HG03095 (cell line): ENCODE results near the gene SVIL.
A peak's percentile ranks its signal among the peaks of the same experiment; 100 is the strongest.

Experiments used
- ATAC-seq: cut with Tn5 transposase; IDR thresholded peaks from one replicate; pipeline ENCODE4 v1.9.1; 2021; ENCODE audit warnings: moderate library complexity; ENCODE audit not compliant: unreplicated experiment

SVIL gene

GRCh38 chr10:29431711-29432110, 203.1 kb downstream of the SVIL start:
- no peak for ATAC-seq

GRCh38 chr10:29430101-29430500, 204.7 kb downstream of the SVIL start:
- ATAC-seq = no peak

- no peak for ATAC-seq
Measured at GRCh38 chr10:29428486-29428885, 206.3 kb downstream of the SVIL start.

GRCh38 chr10:29427667-29428066, 207.1 kb downstream of the SVIL start:
- no peak for ATAC-seq

GRCh38 chr10:29426420-29426819, 208.4 kb downstream of the SVIL start:
- no peak for ATAC-seq

GRCh38 chr10:29424017-29424416, 210.8 kb downstream of the SVIL start:
- no peak for ATAC-seq

GRCh38 chr10:29420744-29421143, 214.0 kb downstream of the SVIL start:
- ATAC-seq = no peak

- no peak for ATAC-seq
Measured at GRCh38 chr10:29417324-29417723, 217.4 kb downstream of the SVIL start.

GRCh38 chr10:29415876-29416275, 218.9 kb downstream of the SVIL start:
- ATAC-seq = no peak

- no peak for ATAC-seq
Measured at GRCh38 chr10:29414501-29414900, 220.3 kb downstream of the SVIL start.

- ATAC-seq = no peak
Measured at GRCh38 chr10:29412485-29412884, 222.3 kb downstream of the SVIL start.

GRCh38 chr10:29411666-29412315, 223.0 kb downstream of the SVIL start:
- no peak for ATAC-seq

- ATAC-seq = peak; percentile 80
Measured at GRCh38 chr10:29409241-29410054, 225.3 kb downstream of the SVIL start.

- peak; percentile 4 for ATAC-seq
Measured at GRCh38 chr10:29408847-29409240, 225.9 kb downstream of the SVIL start.
